Measurements from ENCODE around the gene SND1. TPM values are rescaled to one million over a fixed set of nuclear protein-coding genes. Genes with fewer than 3 reads are reported as not detected.

The SND1 gene
- total RNA-seq, 1 experiment from 2014 or later: 274 TPM

GRCh38 chr7:127848241-127848640 lies 196.2 kb downstream of the SND1 start:
- no peaks in the 10 kb centered on the region for H3K4me1 ChIP-seq
- no peaks in the 10 kb centered on the region for H3K27me3 ChIP-seq (replicated peaks; ENCODE audit: control insufficient read depth, insufficient read depth, low read length)
- Mint-ChIP-seq H3K27ac (ENCODE audit: unreplicated experiment) (no peak overlapping the region), H3K4me3 (ENCODE audit: unreplicated experiment) (no peak overlapping the region), H3K4me1 (ENCODE audit: low read depth, unreplicated experiment) (peaks cover 7% of the 10 kb centered on the region), H3K36me3 (ENCODE audit: insufficient read depth, unreplicated experiment) (peaks cover 64% of the 10 kb centered on the region), H3K9me3 (ENCODE audit: unreplicated experiment) (no peaks in the 10 kb centered on the region), H3K27me3 (ENCODE audit: insufficient read depth, unreplicated experiment) (no peaks in the 10 kb centered on the region)
- BruUV-seq (replicated peaks): no TSS peak
- no peak overlapping the region for H3K4me3 ChIP-seq (ENCODE audit: low read depth, low read length)
- H3K9me3 ChIP-seq: no peaks in the 10 kb centered on the region
- peaks cover 2% of the 10 kb centered on the region; the same call in 1 of the 2 replicates for H3K36me3 ChIP-seq (ENCODE audit: control insufficient read depth, insufficient read depth, low read length)
- TF ChIP-seq, protein P1, sequence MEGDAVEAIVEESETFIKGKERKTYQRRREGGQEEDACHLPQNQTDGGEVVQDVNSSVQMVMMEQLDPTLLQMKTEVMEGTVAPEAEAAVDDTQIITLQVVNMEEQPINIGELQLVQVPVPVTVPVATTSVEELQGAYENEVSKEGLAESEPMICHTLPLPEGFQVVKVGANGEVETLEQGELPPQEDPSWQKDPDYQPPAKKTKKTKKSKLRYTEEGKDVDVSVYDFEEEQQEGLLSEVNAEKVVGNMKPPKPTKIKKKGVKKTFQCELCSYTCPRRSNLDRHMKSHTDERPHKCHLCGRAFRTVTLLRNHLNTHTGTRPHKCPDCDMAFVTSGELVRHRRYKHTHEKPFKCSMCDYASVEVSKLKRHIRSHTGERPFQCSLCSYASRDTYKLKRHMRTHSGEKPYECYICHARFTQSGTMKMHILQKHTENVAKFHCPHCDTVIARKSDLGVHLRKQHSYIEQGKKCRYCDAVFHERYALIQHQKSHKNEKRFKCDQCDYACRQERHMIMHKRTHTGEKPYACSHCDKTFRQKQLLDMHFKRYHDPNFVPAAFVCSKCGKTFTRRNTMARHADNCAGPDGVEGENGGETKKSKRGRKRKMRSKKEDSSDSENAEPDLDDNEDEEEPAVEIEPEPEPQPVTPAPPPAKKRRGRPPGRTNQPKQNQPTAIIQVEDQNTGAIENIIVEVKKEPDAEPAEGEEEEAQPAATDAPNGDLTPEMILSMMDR (IDR thresholded peaks at IDR 0.05; ENCODE audit: insufficient read depth in 1 of 2, low read depth in 1 of 2, low read length in 1 of 2, severe bottlenecking in 1 of 2, unreplicated experiment in 1 of 2): no peak
- DNase-seq: no peak
- ChIA-PET CTCF (no interaction called here), POLR2A (no interaction called here)
- intact Hi-C loops (cut with micrococcal nuclease; ENCODE audit: unreplicated experiment): no loop called here

- BruUV-seq (replicated peaks): no TSS peak
- Histone ChIP-seq H3K4me3 (ENCODE audit: low read depth, low read length) (no peak overlapping the region), H3K4me1 (no peaks in the 10 kb centered on the region), H3K9me3 (no peaks in the 10 kb centered on the region), H3K27me3 (replicated peaks; ENCODE audit: control insufficient read depth, insufficient read depth, low read length) (no peaks in the 10 kb centered on the region), H3K36me3 (ENCODE audit: control insufficient read depth, insufficient read depth, low read length) (no peaks in the 10 kb centered on the region)
- peaks cover 59% of the 10 kb centered on the region for H3K36me3 Mint-ChIP-seq (ENCODE audit: insufficient read depth, unreplicated experiment)
- H3K27ac Mint-ChIP-seq (ENCODE audit: unreplicated experiment): peak overlapping the region; percentile 39
- H3K4me3 Mint-ChIP-seq (ENCODE audit: unreplicated experiment): no peak overlapping the region
- H3K4me1 Mint-ChIP-seq (ENCODE audit: low read depth, unreplicated experiment): no peaks in the 10 kb centered on the region
- H3K27me3 Mint-ChIP-seq (ENCODE audit: insufficient read depth, unreplicated experiment): no peaks in the 10 kb centered on the region
- ChIA-PET POLR2A (no interaction called here), CTCF (no interaction called here)
- no peak for DNase-seq
- no peaks in the 10 kb centered on the region for H3K9me3 Mint-ChIP-seq (ENCODE audit: unreplicated experiment)
- intact Hi-C loops (cut with micrococcal nuclease; ENCODE audit: unreplicated experiment): no loop called here
- TF ChIP-seq, protein P1 (IDR thresholded peaks at IDR 0.05; ENCODE audit: insufficient read depth in 1 of 2, low read depth in 1 of 2, low read length in 1 of 2, severe bottlenecking in 1 of 2, unreplicated experiment in 1 of 2): no peak
Measured at GRCh38 chr7:127850195-127850594, 198.2 kb downstream of the SND1 start.

DNA sequence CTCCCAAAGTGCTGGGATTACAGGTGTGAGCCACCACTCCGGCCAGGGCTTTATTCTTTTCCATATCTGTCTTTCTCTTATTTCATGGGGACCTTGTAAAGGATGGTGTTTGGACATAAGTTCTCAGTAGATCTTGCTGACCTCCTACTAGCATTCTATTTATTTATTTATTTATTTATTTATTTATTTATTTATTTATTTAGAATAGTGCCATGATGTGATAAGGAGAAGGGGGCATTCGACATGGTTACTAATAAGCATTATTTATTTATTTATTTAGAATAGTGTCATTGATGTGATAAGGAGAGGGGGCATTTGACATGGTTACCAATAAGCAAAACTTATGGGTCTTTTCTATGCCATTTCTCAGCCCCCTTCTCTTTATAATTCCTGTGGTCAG lies 202.4 kb downstream of the SND1 start:
- H3K36me3 Mint-ChIP-seq (ENCODE audit: insufficient read depth, unreplicated experiment): peaks cover 65% of the 10 kb centered on the region
- Histone ChIP-seq H3K9me3 (no peaks in the 10 kb centered on the region), H3K4me3 (ENCODE audit: low read depth, low read length) (no peak overlapping the region), H3K27me3 (replicated peaks; ENCODE audit: control insufficient read depth, insufficient read depth, low read length) (no peaks in the 10 kb centered on the region), H3K4me1 (no peaks in the 10 kb centered on the region), H3K36me3 (ENCODE audit: control insufficient read depth, insufficient read depth, low read length) (no peaks in the 10 kb centered on the region)
- BruUV-seq (replicated peaks): no TSS peak
- no peaks in the 10 kb centered on the region for H3K9me3 Mint-ChIP-seq (ENCODE audit: unreplicated experiment)
- no peak overlapping the region for H3K27ac Mint-ChIP-seq (ENCODE audit: unreplicated experiment)
- no peak for DNase-seq
- CTCF ChIA-PET: no interaction called here
- POLR2A ChIA-PET: no interaction called here
- H3K4me3 Mint-ChIP-seq (ENCODE audit: unreplicated experiment): no peak overlapping the region
- TF ChIP-seq, protein P1 (IDR thresholded peaks at IDR 0.05; ENCODE audit: insufficient read depth in 1 of 2, low read depth in 1 of 2, low read length in 1 of 2, severe bottlenecking in 1 of 2, unreplicated experiment in 1 of 2): no peak
- intact Hi-C loops (cut with micrococcal nuclease; ENCODE audit: unreplicated experiment): no loop called here
- H3K4me1 Mint-ChIP-seq (ENCODE audit: low read depth, unreplicated experiment): no peaks in the 10 kb centered on the region
- H3K27me3 Mint-ChIP-seq (ENCODE audit: insufficient read depth, unreplicated experiment): no peaks in the 10 kb centered on the region
